Stimulated activated CD4-positive, alpha-beta T cell treated with anti-CD3 and anti-CD28 coated beads, TNF-alpha, amount 100 ng/mL, for 1 hour (primary cell): ENCODE measurements around the gene ANKRD44.

ENCODE experiments used
- DNase-seq, 3 donors: peaks; one replicate each; pipeline ENCODE4 v3.0.0-alpha.2; 2020; ENCODE audit warnings: low read depth in 3 of 3, low spot score in 1 of 3

The ANKRD44 gene

GRCh38 chr2:196963043-196963442 lies 347.5 kb downstream of the ANKRD44 start:
- no peak for DNase-seq

GRCh38 chr2:196962325-196962724 lies 348.3 kb downstream of the ANKRD44 start:
- DNase-seq, result no peak

- no peak for DNase-seq
Measured at GRCh38 chr2:196961889-196962288, 348.7 kb downstream of the ANKRD44 start.

- DNase-seq, result no peak
Measured at GRCh38 chr2:196959734-196960338, 350.7 kb downstream of the ANKRD44 start.

- no peak for DNase-seq
Measured at GRCh38 chr2:196959281-196959680, 351.3 kb downstream of the ANKRD44 start.

- no peak for DNase-seq
Measured at GRCh38 chr2:196957881-196958525, 352.6 kb downstream of the ANKRD44 start.

GRCh38 chr2:196957442-196957841 lies 353.1 kb downstream of the ANKRD44 start:
- DNase-seq, result no peak

- DNase-seq, result no peak
Measured at GRCh38 chr2:196956069-196956468, 354.5 kb downstream of the ANKRD44 start.

- DNase-seq, result no peak
Measured at GRCh38 chr2:196955036-196955435, 355.5 kb downstream of the ANKRD44 start.

GRCh38 chr2:196954001-196954400 lies 356.6 kb downstream of the ANKRD44 start:
- DNase-seq, result no peak

GRCh38 chr2:196952936-196953335 lies 357.6 kb downstream of the ANKRD44 start:
- DNase-seq, result no peak

- DNase-seq, result no peak
Measured at GRCh38 chr2:196951973-196952372, 358.6 kb downstream of the ANKRD44 start.

GRCh38 chr2:196949116-196949515 lies 361.5 kb downstream of the ANKRD44 start:
- no peak for DNase-seq

- no peak for DNase-seq
Measured at GRCh38 chr2:196944570-196944969, 366.0 kb downstream of the ANKRD44 start.

GRCh38 chr2:196941398-196942078 lies 369.0 kb downstream of the ANKRD44 start:
- no peak for DNase-seq

GRCh38 chr2:196939371-196939770 lies 371.2 kb downstream of the ANKRD44 start:
- no peak for DNase-seq
